Hematopoietic multipotent progenitor cell treated with erythropoietin and hydrocortisone succinate and interleukin-3 and kit ligand, for 17 days (in vitro differentiated cells): ENCODE measurements around the gene CCNY.
"Not testable (repeated sequence)": the region's sequence is repeated elsewhere in the genome, so short reads cannot be mapped to it uniquely, and the experiment has no call there.

Experiments
- DNase-seq: peaks from one replicate; pipeline ENCODE4 v3.0.0-alpha.2; 2015; ENCODE audit warnings: low spot score

Gene CCNY

DNA sequence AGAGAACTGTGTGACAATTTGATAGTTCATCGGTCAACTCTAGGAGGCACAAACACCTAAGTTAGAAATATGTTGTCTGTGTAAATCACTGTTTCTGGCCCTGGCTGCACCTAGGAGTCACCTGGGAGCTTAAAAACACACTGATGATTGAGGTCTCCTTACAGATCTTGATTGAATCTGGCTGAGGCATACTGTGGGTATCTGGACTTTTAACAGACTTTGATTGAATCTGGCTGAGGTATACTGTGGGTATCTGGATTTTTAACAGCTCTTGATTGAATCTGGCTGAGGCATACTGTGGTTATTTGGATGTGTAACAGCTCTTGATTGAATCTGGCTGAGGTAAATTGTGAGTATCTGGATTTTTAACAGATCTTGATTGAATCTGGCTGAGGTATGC, 181.9 kb downstream of the CCNY start:
- not testable (repeated sequence) for DNase-seq

DNA sequence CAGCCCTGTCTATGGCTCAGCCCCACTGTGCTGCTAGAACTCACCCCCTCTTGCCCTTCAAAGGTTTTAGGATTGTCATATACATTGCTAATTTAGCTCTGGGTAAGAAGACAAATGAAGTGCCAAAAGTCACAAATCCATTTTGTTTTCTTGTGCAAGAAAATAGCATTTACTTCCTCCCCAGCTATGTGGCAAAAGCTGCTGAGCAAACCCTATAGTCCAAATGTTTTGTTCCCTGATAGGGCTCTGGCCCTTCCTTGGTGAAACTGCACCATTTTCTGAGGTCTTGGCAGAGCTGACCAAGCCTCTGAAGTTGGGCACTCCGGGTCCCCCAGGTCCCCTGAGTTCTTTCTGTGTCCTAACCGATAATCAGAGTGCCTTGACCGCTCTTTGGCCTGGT, 184.7 kb downstream of the CCNY start:
- no peak for DNase-seq

- no peak for DNase-seq
Observed at GRCh38 chr10:35523670-35524225, 187.4 kb downstream of the CCNY start.

DNA sequence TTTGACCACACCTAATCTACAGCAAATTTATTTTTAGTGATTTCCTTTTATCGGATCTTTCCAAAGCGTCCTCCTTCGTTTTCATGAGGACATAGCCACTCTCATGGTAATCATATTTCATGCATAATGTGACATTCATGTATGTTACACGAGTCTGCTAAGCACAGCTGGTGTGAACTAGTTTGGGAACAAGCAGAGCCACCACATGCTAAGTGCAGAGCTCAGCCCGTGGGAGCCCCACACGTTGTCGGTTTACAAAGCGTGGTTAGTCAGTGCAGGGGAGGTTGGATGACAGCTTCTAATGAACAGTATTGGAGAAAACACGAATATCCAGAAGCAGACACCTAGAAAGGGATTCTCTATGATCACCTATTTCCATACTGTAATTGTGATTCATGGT, 190.4 kb downstream of the CCNY start:
- DNase-seq, result no peak

DNA sequence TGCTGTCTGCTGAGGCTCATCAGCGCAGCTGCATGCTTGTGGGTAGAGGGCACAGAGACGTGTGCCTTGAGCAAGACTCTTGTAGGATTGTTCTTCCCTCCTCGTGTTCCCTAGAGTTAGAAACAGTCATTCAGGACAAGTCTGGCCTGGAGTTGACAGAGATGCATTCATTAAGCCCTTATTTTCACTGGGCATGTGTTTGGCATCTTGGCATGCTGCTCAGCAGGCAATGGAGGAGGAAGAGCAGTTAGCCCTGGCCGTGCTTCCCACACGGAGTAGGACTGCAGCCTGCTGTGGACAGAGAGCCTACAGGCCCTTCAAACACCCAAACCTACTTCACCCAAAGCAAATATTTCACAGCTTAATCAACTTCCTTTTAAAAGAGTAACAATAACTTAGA, 195.8 kb downstream of the CCNY start:
- DNase-seq, result no peak

DNA sequence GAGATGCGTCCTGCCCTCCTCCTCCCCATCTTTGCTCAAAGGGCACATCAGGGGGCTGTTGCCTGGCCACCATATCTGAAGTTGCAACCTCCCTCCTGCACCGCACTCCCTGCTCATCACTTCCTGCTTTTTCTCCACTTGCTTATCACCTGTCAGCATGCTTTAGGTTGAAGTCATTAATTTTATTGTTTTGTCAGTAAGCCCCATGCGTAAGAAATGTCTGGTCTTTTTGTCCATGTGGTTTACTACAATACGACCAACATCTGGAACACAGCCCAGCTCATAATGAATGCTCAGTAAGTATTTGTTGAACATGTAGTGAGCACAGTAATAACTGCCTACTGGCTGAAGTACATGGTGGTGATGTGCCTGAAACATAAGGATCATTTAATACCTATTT, 197.3 kb downstream of the CCNY start:
- DNase-seq, result no peak

DNA sequence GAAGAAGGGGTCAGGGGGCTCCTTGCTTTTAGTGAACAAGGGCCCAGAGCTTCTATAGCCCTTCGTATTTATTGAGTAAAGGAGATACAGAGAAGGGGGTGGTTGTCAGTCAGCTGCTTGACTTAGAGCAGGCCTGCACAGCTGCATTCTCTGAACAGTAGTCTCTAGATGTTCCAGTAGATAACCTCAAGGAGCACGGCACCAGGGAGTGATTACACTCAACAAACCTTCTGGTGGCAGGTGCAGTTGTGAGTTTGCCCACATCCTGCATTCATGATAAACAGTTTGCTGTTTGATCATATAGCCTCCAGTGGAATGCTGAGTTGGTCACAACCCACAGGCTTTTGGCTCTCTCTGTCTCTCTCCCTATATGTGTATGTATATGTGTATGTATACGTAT, 198.8 kb downstream of the CCNY start:
- no peak for DNase-seq

DNA sequence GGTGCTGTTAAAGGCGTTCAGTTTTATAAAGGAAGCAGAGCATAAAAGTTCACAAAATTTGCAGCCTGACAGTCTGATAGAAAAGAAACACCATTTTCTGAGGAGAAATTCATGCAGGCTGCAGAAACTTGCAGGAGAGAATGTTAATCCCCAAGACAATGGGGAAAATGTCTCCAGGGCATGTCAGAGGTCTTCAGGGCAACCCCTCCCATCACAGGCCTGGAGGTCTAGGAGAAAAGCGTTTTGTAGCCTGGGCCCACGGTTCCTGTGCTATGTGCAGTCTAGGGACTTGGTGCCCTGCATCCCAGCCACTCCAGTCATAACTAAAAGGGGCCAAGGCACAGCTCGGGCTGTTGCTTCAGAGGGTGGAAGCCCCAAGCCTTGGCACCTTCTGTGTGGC, 200.5 kb downstream of the CCNY start:
- no peak for DNase-seq

- DNase-seq, result not testable (repeated sequence)
Observed at GRCh38 chr10:35537925-35538324, 201.6 kb downstream of the CCNY start.

DNA sequence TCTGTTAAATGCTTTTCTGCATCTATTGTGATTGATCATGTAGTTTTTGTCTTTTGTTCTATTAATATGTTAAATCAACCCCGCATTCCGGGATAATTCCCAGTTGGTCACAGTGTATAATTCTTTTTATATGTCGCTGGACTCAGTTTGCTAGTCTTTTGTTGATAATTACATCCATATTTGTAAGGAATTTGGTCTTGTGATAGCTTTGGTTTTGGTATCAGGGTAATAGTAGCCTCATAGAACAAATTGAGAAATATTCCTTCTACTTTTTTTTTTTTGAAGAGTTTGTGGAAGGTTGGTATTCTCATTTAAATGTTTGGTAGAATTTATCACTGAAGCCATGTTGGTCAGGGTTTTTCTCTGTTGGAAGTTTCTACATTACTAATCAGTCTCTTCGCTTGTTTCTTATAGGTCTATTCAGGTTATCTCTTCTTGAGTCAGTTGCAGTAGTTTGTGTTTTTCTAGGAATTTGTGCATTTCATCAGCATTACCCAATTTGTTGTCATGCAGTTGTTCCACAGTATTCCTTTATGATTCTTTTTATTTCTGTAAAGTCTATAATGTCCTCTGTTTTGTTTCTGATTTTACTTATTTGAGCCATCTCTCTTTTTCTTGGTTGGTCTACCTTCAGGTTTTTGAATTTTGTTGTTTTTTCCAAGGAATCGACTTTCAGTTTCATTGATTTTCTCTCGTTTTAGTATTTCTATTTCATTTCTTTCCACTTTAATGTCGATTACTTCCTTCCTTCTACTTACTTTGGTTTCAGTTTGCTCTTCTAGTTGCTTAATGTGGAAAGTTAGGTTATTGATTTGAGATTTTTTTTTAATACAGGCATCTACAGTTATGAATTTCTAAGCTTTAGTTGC, 204.2 kb downstream of the CCNY start:
- DNase-seq, result no peak

- no peak for DNase-seq
Observed at GRCh38 chr10:35541720-35542119, 205.4 kb downstream of the CCNY start.

DNA sequence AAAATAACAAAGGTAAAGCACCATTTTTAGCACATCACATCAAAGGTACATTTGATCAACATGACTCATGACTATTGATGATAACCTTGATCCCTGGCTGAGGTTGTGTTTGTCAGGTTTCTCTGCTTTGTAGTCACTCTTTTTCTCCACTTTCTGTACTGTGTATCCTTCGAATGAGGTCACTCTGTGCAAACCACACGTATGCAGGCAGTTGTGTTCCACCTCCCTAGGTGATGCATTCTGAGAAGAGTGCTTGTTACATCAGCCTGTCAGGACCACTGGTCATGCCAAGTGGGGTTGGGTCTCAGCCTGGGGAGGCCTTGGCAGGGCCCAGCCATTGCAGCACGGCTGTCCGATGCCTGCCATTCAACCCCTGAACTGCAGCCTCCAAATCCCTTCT, 206.0 kb downstream of the CCNY start:
- no peak for DNase-seq

DNA sequence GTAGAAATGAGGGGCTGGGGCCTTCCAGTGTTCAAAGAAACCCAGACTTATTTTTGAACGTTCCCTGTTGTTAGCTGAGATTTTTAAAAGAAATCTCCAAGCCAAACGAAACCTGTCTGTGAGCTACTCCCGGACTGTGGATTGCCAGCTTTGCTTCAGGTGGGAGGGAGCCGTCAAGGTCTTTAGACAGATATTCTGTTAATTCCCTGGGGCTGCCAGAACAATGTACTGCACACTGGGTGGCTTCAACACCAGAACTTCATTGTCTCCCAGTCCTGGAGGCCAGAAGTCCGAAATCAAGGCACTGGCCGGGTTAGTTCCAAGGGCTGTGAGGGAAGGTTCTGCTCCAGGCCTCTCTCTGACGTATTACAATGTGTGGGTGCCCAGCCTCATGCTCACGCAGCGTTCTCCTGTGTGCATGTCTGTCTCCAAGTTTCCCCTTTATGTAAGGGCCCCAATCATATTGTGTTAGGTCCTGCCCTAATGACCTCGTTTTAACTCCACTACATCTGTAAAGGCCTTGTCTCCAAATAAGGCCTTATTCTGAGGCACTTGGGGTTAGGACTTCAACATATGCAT, 208.9 kb downstream of the CCNY start:
- DNase-seq, result no peak

- no peak for DNase-seq
Observed at GRCh38 chr10:35545878-35546590, 209.7 kb downstream of the CCNY start.

- DNase-seq, result no peak
Observed at GRCh38 chr10:35546824-35547225, 210.5 kb downstream of the CCNY start.

- no peak for DNase-seq
Observed at GRCh38 chr10:35552650-35553342, 216.5 kb downstream of the CCNY start.

DNA sequence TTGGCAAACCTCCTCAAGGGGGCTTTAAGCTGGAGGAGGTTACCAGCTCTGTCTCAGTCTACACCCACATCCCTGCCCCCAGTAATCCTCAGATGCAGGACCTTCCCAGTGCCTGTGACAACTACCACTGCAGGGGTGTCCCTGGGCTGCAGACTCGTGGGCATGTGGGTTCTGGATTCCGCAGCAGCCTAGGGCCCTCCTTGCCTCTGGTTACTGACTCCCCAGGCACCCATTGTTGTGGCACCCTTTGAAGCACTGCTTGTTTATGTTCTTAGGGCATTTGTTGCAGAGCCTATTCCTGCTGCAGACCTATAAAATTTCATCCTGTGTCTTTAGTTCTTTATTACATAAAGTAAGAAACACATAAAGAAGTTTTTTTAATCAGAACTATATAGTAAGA, 217.7 kb downstream of the CCNY start:
- DNase-seq, result no peak

DNA sequence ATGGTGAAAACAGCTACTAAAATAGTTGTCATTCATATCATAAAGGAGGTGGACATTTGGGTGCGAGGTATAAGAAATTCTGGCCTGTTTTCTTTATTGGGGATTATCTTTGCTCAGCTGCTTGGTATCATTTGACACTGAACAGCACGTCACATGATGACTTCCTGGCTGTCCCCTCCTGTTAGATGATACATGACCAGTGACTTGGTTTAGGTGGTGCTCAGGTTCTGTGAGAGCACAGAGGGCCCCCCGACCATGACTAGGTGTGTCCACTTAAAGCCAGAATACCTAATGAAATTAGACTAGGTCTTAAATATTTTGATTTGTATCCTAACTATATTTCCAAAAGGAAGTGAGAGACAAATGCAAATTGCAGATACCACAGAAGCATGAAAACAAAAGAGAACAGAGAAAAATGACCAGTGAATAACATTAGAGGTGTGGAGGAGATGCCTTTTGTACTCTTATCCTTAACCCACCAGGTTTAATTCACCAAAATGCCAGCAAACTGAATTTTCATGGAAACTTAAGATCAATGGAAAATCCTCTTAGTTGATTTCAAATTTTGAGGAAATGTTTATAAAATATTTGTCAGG, 218.2 kb downstream of the CCNY start:
- no peak for DNase-seq

DNA sequence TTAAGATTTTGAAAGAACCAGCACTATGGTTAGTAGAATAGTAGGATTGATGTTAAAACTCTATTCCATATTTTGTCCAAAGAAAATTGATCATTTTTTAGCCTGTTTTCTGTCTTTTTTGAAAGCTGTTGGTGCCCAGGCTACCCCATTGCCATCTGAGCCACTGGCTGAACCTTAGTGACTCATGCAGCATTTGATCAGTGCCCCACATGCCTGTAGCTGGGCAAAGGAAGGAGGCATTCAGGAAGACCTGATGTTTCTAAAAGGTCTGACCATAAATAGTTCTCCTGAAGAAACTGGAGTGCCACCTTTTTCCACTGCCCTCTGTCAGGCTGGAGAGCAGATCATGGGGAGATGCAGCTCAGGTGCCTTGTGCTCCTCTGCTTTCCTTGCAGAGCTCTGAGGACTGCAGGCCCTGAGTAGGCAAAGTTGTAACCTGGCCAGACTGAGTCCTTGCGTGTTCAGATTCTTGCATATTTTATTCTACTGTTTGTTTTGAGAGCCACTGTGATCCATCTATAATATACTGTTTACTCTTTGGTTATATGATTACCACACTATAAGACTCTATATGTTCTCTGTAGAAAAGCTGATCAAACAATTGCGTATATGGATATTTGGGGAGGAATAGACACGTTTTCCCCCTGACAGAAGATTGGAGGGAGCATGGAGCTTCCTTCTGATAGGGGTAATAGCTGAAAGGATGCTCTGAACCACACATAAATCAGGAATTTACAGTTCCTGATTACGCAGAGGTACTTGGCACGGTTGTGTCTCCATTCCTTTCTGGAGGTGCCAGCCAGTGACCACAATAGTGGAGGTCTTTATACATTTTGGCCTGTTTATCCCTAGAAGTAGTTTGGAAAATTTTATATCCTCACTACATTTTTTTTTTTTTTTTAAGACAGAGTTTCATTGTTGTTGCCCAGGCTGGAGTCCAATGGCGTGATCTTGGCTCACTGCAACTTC, 219.9 kb downstream of the CCNY start:
- DNase-seq, result no peak

DNA sequence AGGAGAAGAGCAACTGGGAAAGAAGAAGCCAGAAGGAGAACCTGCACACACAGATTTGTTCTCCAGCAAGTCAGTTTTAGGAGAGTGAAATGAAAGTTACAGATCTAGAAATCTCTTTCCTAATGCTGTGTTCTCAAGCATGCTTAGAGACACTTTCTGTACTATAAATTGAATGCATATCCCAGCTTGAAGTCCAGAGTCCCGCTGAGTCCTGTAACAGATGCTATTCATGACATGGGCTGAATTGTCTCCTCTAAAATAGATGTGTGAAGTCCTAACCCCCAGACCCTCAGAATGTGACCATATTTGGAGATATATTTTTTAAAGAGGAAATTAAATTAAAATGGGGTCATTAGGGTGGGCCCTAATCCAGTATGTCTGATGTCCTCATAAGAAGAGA, 222.0 kb downstream of the CCNY start:
- no peak for DNase-seq

GRCh38 chr10:35559416-35559815, 223.1 kb downstream of the CCNY start:
- DNase-seq, result no peak
